Kidney (tissue), 14 donors: ENCODE measurements around the gene OR2S2. TPM values are rescaled to one million over a fixed set of nuclear protein-coding genes. Genes with fewer than 3 reads are reported as not detected.
A peak's percentile ranks its signal among the peaks of the same experiment; 100 is the strongest.

ENCODE experiments used
- DNase-seq, 5 donors: peaks; one replicate each; pipeline ENCODE4 v3.0.0-alpha.2; 2013 to 2020
- FAIRE-seq: peaks from 2 replicates; lab custom pipeline; 2012; peaks lifted over from hg19 to GRCh38; lab: Jason Lieb, UNC
- H3K27ac ChIP-seq, 2 donors: one replicate each; pipeline ENCODE4 v1.7.0; 2013; ENCODE audit warnings: low read depth in 2 of 2, low read length in 2 of 2, inconsistent platforms in 1 of 2
- H3K27me3 ChIP-seq: one replicate; pipeline ENCODE4 v1.7.1; 2013; ENCODE audit warnings: low read length, inconsistent platforms; ENCODE audit not compliant: control insufficient read depth, insufficient read depth
- H3K36me3 ChIP-seq, 3 donors: one replicate each; pipeline versions ENCODE4 v1.7.0 to v1.7.1; 2013; ENCODE audit warnings: low read length in 3 of 3, control low read depth in 1 of 3, inconsistent platforms in 1 of 3; ENCODE audit not compliant: insufficient read depth in 3 of 3, control insufficient read depth in 2 of 3
- H3K4me1 ChIP-seq, 3 donors: one replicate each; pipeline versions ENCODE4 v1.7.0 to v1.7.1; 2013; ENCODE audit warnings: low read length in 3 of 3, inconsistent platforms in 1 of 3, low read depth in 1 of 3; ENCODE audit not compliant: control insufficient read depth in 2 of 3, insufficient read depth in 2 of 3
- H3K4me3 ChIP-seq, 3 donors: one replicate each; pipeline versions ENCODE4 v1.7.0 to v1.8.1; 2013; ENCODE audit warnings: low read length in 3 of 3, control low read depth in 1 of 3, inconsistent platforms in 1 of 3
- H3K9ac ChIP-seq, 3 donors: one replicate each; pipeline versions ENCODE4 v1.7.0 to v1.7.1; 2013; ENCODE audit warnings: low read length in 3 of 3, control low read depth in 1 of 3, inconsistent platforms in 1 of 3
- H3K9me3 ChIP-seq, 3 donors: one replicate each; pipeline versions ENCODE4 v1.7.0 to v1.7.1; 2013; ENCODE audit warnings: low read length in 3 of 3, control low read depth in 1 of 3, inconsistent platforms in 1 of 3; ENCODE audit not compliant: control insufficient read depth in 2 of 3, insufficient read depth in 1 of 3
- CTCF ChIP-seq: IDR thresholded peaks from 3 replicates; pipeline ENCODE4 v1.5.1; 2012; ENCODE audit warnings: mild to moderate bottlenecking, moderate library complexity, borderline replicate concordance; ENCODE audit not compliant: insufficient read depth; ENCODE audit errors: extremely low read depth
- intact Hi-C: fragments of 100-400 bp; cut with DNase I; formaldehyde crosslinking; loops from one replicate; pipeline ENCODE4 v1.11.1; 2022
- polyA plus RNA-seq: library from polyadenylated mRNA; stranded (reverse); fragments of 350-450 nt; fragmentation: Illumina TruSeq; extraction: RNeasy Lipid Tissue Mini Kit (QIAGEN cat#74804); gene quantifications from one replicate; pipeline ENCODE4 v1.2.3, GENCODE V29; 2014; ENCODE audit warnings: low read depth, low replicate concordance; ENCODE audit not compliant: insufficient read depth
- total RNA-seq: library from RNA; stranded (reverse); fragmentation: NEBNext Ultra II Directional; extraction: Animal tissue kit (Norgen Biotek cat#: 25700); gene quantifications from one replicate; pipeline ENCODE4 v1.2.1, GENCODE V29; 2021
- donor health status: control.
- donor health status: control.
- donor health status: control.
- donor health status: control.
- donor health status: control.
- donor health status: DM: yes; HTN: yes; CAD: no.
- donor health status: Normal renal cell carcinoma (clear cell type).

The OR2S2 gene
- total and polyA plus RNA-seq, 2 donors from 2014 or later, result not detected

- no peak overlapping the region for H3K9ac ChIP-seq
- H3K9me3 ChIP-seq, result peaks cover 0 to 2% (median 0%) of the 10 kb centered on the region in 3 donors
- H3K4me3 ChIP-seq, result no peak overlapping the region
- TF ChIP-seq CTCF, result no peak
- intact Hi-C loops, result no loop called here
- no peak for DNase-seq
- no peaks in the 10 kb centered on the region for H3K27me3 ChIP-seq
- H3K27ac ChIP-seq, result peak overlapping the region; percentile 37 to 61
- no peak for FAIRE-seq
- peaks cover 4 to 37% (median 30%) of the 10 kb centered on the region in 3 donors for H3K4me1 ChIP-seq
- H3K36me3 ChIP-seq, result peaks cover 0 to 2% (median 0%) of the 10 kb centered on the region in 3 donors
Measured at GRCh38 chr9:35918780-35919179, 39.2 kb downstream of the OR2S2 start.

DNA sequence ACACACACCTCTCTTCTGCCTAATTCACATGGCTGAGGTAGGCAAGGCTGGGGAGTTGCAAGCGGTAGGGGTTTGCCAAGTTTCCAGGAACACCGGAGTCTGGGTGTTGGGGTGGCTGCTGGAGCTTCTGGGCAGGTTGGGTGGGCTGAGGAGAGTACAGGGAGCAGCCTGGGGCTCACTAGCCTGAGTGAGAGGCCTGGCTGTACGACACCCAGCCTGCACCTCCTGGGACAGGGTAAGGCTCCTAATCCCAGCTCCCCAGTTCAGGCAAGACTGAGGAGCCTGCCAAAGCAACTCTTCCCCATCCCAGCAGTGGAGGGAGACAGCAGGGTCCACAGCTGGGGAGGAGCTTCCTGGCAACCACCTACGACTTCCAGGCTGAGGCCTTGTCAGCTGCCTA is 40.7 kb downstream of the OR2S2 start:
- DNase-seq, result no peak
- Histone ChIP-seq H3K36me3 (peaks cover 0 to 4% (median 0%) of the 10 kb centered on the region in 3 donors), H3K27ac (peak overlapping the region in 1 of 2 donors; percentile 63), H3K9ac (no peak overlapping the region), H3K9me3 (peaks cover 0 to 4% (median 0%) of the 10 kb centered on the region in 3 donors), H3K27me3 (no peaks in the 10 kb centered on the region), H3K4me1 (peaks cover 0 to 32% (median 26%) of the 10 kb centered on the region in 3 donors), H3K4me3 (no peak overlapping the region)
- FAIRE-seq, result no peak
- TF ChIP-seq CTCF, result no peak
- intact Hi-C loops, result no loop called here

DNA sequence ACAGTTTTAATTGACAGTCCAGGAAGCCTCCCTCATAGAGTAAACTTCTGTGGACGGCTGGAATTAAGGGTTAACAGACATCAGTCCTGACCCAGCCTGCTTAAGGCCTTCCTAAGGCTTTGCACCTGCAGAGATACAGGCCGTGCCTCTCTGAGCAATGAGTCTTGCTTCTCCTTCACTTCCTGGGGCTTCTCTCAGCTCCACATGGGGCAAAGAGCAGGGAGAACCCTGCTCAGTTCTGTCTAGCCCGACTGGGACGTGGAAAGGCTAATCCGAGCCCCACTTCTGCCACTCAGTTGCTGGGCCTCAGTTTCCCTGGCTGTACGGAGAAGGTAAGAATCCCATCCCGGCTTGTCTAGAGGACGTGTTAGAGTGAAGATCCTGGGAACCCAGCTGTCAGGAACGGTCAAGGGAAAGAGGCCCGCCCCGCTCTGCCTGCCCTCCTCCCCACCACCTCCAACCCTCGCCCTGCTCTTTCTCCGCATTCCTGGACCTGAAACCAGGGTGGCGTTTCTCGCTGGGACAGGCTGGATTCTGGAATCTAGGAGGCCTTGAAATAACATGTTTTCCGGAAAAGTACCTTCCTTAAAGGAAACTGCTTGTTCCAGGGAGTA is 42.2 kb downstream of the OR2S2 start:
- FAIRE-seq (no peak), DNase-seq (peak in 1 of 5 donors; percentile 61)
- peak overlapping the region in 1 of 3 donors; percentile 6 for H3K9ac ChIP-seq
- intact Hi-C loops, result no loop called here
- peaks cover 0 to 34% (median 22%) of the 10 kb centered on the region in 3 donors for H3K4me1 ChIP-seq
- TF ChIP-seq CTCF, result no peak
- H3K27ac ChIP-seq, result peak overlapping the region; percentile 51 to 79
- peaks cover 0 to 4% (median 0%) of the 10 kb centered on the region in 3 donors for H3K36me3 ChIP-seq
- peaks cover 0 to 4% (median 0%) of the 10 kb centered on the region in 3 donors for H3K9me3 ChIP-seq
- no peak overlapping the region for H3K4me3 ChIP-seq
- H3K27me3 ChIP-seq, result no peaks in the 10 kb centered on the region
